HL-60 (cell line): Measurements from ENCODE around the gene SLC25A21.
"Not testable (repeated sequence)": the region's sequence is repeated elsewhere in the genome, so short reads cannot be mapped to it uniquely, and the experiment has no call there.

Source experiments
- DNase-seq, 2 experiments: peaks; one replicate each; pipeline ENCODE4 v3.0.0-alpha.2; 2010 to 2020; ENCODE audit warnings: low read depth in 1 of 2, low spot score in 1 of 2
- H3K27ac ChIP-seq: fragments of 250-450 bp; sonication (Bioruptor Pico); replicated peaks from 2 replicates; pipeline ENCODE4 v1.5.1; 2020; ENCODE audit warnings: mild to moderate bottlenecking, moderate library complexity
- H3K27me3 ChIP-seq: fragments of 250-450 bp; sonication (Bioruptor Pico); 2 replicates; pipeline ENCODE4 v1.5.1; 2021; ENCODE audit warnings: mild to moderate bottlenecking, moderate library complexity; ENCODE audit not compliant: insufficient read depth, poor library complexity, severe bottlenecking
- H3K4me3 ChIP-seq: replicated peaks from 2 replicates; pipeline ENCODE4 v1.5.1; 2011; ENCODE audit warnings: mild to moderate bottlenecking, control low read depth, low read length; ENCODE audit not compliant: insufficient read depth
- CTCF ChIP-seq: IDR thresholded peaks from one replicate; pipeline ENCODE4 v1.5.1; 2011; ENCODE audit warnings: low read length, control low read depth, inconsistent platforms; ENCODE audit not compliant: insufficient read depth
- GABPA ChIP-seq: IDR thresholded peaks from 2 replicates; pipeline ENCODE4 v1.6.1; 2012; ENCODE audit warnings: low read depth
- POLR2AphosphoS5 ChIP-seq: IDR thresholded peaks from 2 replicates; pipeline ENCODE4 v1.6.1; 2012; ENCODE audit warnings: low read depth
- REST ChIP-seq: IDR thresholded peaks from 2 replicates; pipeline ENCODE4 v1.6.1; 2012; ENCODE audit warnings: low read depth; ENCODE audit not compliant: insufficient replicate concordance
- SPI1 ChIP-seq: IDR thresholded peaks from 2 replicates; pipeline ENCODE4 v1.6.1; 2012; ENCODE audit warnings: low read depth, mild to moderate bottlenecking, borderline replicate concordance

The SLC25A21 gene

GRCh38 chr14:36900846-36901245 lies 271.6 kb downstream of the SLC25A21 start:
- DNase-seq = no peak
- H3K27ac ChIP-seq = no peak overlapping the region
- no peak for TF ChIP-seq POLR2AphosphoS5
- no peak for TF ChIP-seq REST
- no peak for TF ChIP-seq CTCF
- no peak for TF ChIP-seq GABPA
- no peak for TF ChIP-seq SPI1
- no peak overlapping the region for H3K4me3 ChIP-seq
- H3K27me3 ChIP-seq = no peaks in the 10 kb centered on the region

- not testable (repeated sequence) for H3K4me3 ChIP-seq, DNase-seq, H3K27ac ChIP-seq, H3K27me3 ChIP-seq
Measured at GRCh38 chr14:36896300-36896699, 276.1 kb downstream of the SLC25A21 start.

- no peak for DNase-seq
- Histone ChIP-seq H3K4me3 (no peak overlapping the region), H3K27ac (no peak overlapping the region), H3K27me3 (no peaks in the 10 kb centered on the region)
- TF ChIP-seq POLR2AphosphoS5 = no peak
- no peak for TF ChIP-seq GABPA
- no peak for TF ChIP-seq SPI1
- no peak for TF ChIP-seq CTCF
- TF ChIP-seq REST = no peak
Measured at GRCh38 chr14:36884049-36884448, 288.4 kb downstream of the SLC25A21 start.

- Histone ChIP-seq H3K27me3 (no peaks in the 10 kb centered on the region), H3K27ac (no peak overlapping the region), H3K4me3 (no peak overlapping the region)
- no peak for DNase-seq
- no peak for TF ChIP-seq GABPA
- no peak for TF ChIP-seq REST
- TF ChIP-seq SPI1 = no peak
- no peak for TF ChIP-seq POLR2AphosphoS5
- no peak for TF ChIP-seq CTCF
Measured at GRCh38 chr14:36880276-36880675, 292.1 kb downstream of the SLC25A21 start.
